ENCODE measurements around the gene SNX30. TPM values are rescaled to one million over a fixed set of nuclear protein-coding genes. Genes with fewer than 3 reads are reported as not detected.

The SNX30 gene
- total RNA-seq, 4 donors from 2014 or later, result 6.2 to 18.2 (median 10.4) TPM

- no CpG with 5 or more reads among the region's 14 CpGs for WGBS, 2 donors (ENCODE audit: low coverage in 1 of 2)
- H3K27me3 ChIP-seq, result no peaks in the 10 kb centered on the region
- no peaks in the 10 kb centered on the region for H3K4me1 ChIP-seq
- peaks cover 0 to 24% of the 10 kb centered on the region in 2 donors for H3K36me3 ChIP-seq
- no peak overlapping the region for H3K4me3 ChIP-seq
- TF ChIP-seq EP300 (IDR thresholded peaks at IDR 0.05) (no peak), CTCF (IDR thresholded peaks at IDR 0.05) (no peak), POLR2AphosphoS5 (IDR thresholded peaks at IDR 0.05) (no peak), POLR2A (IDR thresholded peaks at IDR 0.05) (no peak)
- no peak overlapping the region for H3K27ac ChIP-seq
- H3K9me3 ChIP-seq, result no peaks in the 10 kb centered on the region
- ATAC-seq, result no peak
These were observed 106.3 kb downstream of the SNX30 start for GRCh38 chr9:112856843-112857242.

GRCh38 chr9:112858005-112858404 is 107.4 kb downstream of the SNX30 start:
- no peak overlapping the region for H3K27ac ChIP-seq
- WGBS, 2 donors (ENCODE audit: low coverage in 1 of 2), result 89 to 100% methylated on average over 4 to 5 of the region's 6 CpGs
- H3K4me3 ChIP-seq, result no peak overlapping the region
- TF ChIP-seq CTCF (IDR thresholded peaks at IDR 0.05) (no peak), POLR2A (IDR thresholded peaks at IDR 0.05) (no peak), EP300 (IDR thresholded peaks at IDR 0.05) (no peak), POLR2AphosphoS5 (IDR thresholded peaks at IDR 0.05) (no peak)
- ATAC-seq, result no peak
- H3K27me3 ChIP-seq, result no peaks in the 10 kb centered on the region
- peaks cover 0 to 2% (median 0%) of the 10 kb centered on the region in 3 donors for H3K4me1 ChIP-seq
- H3K9me3 ChIP-seq, result no peaks in the 10 kb centered on the region
- H3K36me3 ChIP-seq, result peaks cover 0 to 16% of the 10 kb centered on the region in 2 donors

DNA sequence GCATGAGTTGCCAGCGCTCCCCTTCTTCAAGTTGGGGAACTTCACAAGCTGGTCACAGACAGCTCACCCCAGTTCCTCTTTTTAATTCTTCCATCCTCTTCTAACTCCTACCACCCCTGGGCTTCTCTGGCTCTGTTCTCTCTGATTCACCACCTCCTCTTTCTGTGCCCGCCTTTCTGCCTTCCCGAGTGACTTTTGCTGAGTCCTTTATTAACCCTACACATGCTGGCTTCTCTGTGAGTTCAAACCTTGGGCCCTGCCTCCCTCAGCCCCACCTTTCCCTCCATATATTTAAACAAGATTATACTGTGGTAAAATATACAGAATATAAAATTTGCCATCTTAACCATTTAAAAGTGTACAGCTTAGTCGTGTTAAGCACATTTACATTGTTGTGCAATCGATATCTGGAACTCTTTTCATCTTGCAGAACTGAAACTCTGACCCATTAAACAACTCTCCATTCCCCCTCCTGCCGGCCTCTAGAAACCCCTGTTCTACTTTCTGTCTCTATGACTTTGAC is 108.1 kb downstream of the SNX30 start:
- no peak for ATAC-seq
- Histone ChIP-seq H3K4me1 (peaks cover 0 to 4% (median 0%) of the 10 kb centered on the region in 3 donors), H3K9me3 (no peaks in the 10 kb centered on the region), H3K27ac (no peak overlapping the region), H3K27me3 (no peaks in the 10 kb centered on the region), H3K36me3 (peaks cover 0 to 11% of the 10 kb centered on the region in 2 donors), H3K4me3 (no peak overlapping the region)
- no peak for TF ChIP-seq CTCF (IDR thresholded peaks at IDR 0.05)
- no peak for TF ChIP-seq POLR2A (IDR thresholded peaks at IDR 0.05)
- no peak for TF ChIP-seq EP300 (IDR thresholded peaks at IDR 0.05)
- no peak for TF ChIP-seq POLR2AphosphoS5 (IDR thresholded peaks at IDR 0.05)
- WGBS, 2 donors (ENCODE audit: low coverage in 1 of 2), result 57 to 72% methylated on average over 6 of the region's 6 CpGs

DNA sequence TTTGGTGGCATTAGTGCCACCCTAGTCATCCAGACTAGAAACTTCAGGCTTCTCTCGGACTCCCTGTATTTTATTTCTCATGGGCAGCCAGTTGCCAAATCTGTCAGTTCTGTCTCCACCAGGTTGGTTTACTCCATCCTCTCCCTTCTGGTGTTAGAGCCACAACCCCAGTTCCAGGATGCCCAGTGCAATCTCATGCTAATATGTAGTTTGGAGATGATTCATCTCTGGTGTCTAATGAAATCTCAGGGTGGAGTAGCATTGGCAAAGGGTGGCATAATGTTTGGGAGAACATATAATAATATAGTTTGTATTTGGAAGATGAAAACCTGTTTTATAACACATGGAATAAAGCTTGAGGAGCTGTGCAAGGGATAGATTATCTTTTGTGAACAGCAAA is 109.9 kb downstream of the SNX30 start:
- TF ChIP-seq EP300 (IDR thresholded peaks at IDR 0.05) (no peak), POLR2A (IDR thresholded peaks at IDR 0.05) (no peak), CTCF (IDR thresholded peaks at IDR 0.05) (no peak), POLR2AphosphoS5 (IDR thresholded peaks at IDR 0.05) (no peak)
- Histone ChIP-seq H3K27ac (no peak overlapping the region), H3K36me3 (peaks cover 0 to 9% of the 10 kb centered on the region in 2 donors), H3K4me3 (no peak overlapping the region), H3K9me3 (no peaks in the 10 kb centered on the region), H3K27me3 (no peaks in the 10 kb centered on the region), H3K4me1 (peaks cover 0 to 4% (median 0%) of the 10 kb centered on the region in 3 donors)
- ATAC-seq, result no peak
- WGBS, 2 donors (ENCODE audit: low coverage in 1 of 2), result 100% methylated on average over 1 of the region's 1 CpG; no CpG with 5 or more reads in 1 of the 2 donors

DNA sequence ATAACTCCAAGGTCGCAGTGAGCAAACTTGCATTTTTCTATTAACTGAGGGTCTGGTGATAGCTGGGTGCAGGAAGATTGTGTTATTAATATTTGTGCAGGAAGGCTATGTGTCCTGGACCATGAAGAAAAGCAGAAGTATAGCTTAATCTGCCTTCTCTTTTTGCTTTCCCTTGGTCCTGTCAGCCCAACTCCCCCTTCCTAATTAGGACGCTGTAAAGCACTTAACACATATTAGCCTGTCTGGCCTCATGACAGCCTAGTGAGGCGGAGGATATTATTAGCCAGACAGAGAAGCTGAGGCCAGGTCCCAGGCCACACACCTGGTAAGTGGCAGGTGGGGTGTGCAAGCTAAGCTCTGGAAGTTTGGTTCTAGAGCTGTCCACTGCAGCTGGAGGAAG is 110.6 kb downstream of the SNX30 start:
- Histone ChIP-seq H3K36me3 (peaks cover 0 to 13% of the 10 kb centered on the region in 2 donors), H3K4me1 (peaks cover 0 to 4% (median 0%) of the 10 kb centered on the region in 3 donors), H3K27me3 (no peaks in the 10 kb centered on the region), H3K4me3 (no peak overlapping the region), H3K27ac (peak overlapping the region in 1 of 4 donors; percentile 27), H3K9me3 (no peaks in the 10 kb centered on the region)
- no peak for ATAC-seq
- TF ChIP-seq POLR2AphosphoS5 (IDR thresholded peaks at IDR 0.05), result no peak
- no peak for TF ChIP-seq CTCF (IDR thresholded peaks at IDR 0.05)
- TF ChIP-seq EP300 (IDR thresholded peaks at IDR 0.05), result no peak
- no peak for TF ChIP-seq POLR2A (IDR thresholded peaks at IDR 0.05)
- 87 to 91% methylated on average over 1 to 3 of the region's 3 CpGs for WGBS, 2 donors (ENCODE audit: low coverage in 1 of 2)

Measured in gastroesophageal sphincter (tissue), 4 donors.